Sciatic nerve (tissue), 2 donors: ENCODE measurements around the gene LRFN5. TPM values are rescaled to one million over a fixed set of nuclear protein-coding genes. Genes with fewer than 3 reads are reported as not detected.
A peak's percentile ranks its signal among the peaks of the same experiment; 100 is the strongest.
"Not testable (repeated sequence)": the region's sequence is repeated elsewhere in the genome, so short reads cannot be mapped to it uniquely, and the experiment has no call there.

Source experiments
- ATAC-seq: fragments of 200-7000 bp; cut with Tn5 transposase; one replicate; pipeline ENCODE4 v1.9.1; 2020; ENCODE audit warnings: mild to moderate bottlenecking, moderate library complexity
- DNase-seq: peaks from one replicate; pipeline ENCODE4 v3.0.0-alpha.2; 2020; ENCODE audit warnings: low spot score
- intact Hi-C: fragments of 100-400 bp; cut with DNase I; formaldehyde crosslinking; loops from one replicate; pipeline ENCODE4 v1.14.2; 2022
- total RNA-seq: library from RNA; stranded (reverse); fragmentation: NEBNext Ultra II Directional; extraction: Animal tissue kit (Norgen Biotek cat#: 25700); gene quantifications from one replicate; pipeline ENCODE4 v1.2.1, GENCODE V29; 2021
- donor health status: DM: no; HTN: no; CAD: no.
- donor health status: DM: no; HTN: no; CAD: no.

Gene LRFN5
- total RNA-seq, result 10.9 TPM

GRCh38 chr14:41606532-41607303 lies at the start of gene LRFN5:
Gene LRFN5 (plus strand): TSS chr14:41606876.
- intact Hi-C loops, result no loop called here
- peak; percentile 80 for DNase-seq
- peak; percentile 54 for ATAC-seq

DNA sequence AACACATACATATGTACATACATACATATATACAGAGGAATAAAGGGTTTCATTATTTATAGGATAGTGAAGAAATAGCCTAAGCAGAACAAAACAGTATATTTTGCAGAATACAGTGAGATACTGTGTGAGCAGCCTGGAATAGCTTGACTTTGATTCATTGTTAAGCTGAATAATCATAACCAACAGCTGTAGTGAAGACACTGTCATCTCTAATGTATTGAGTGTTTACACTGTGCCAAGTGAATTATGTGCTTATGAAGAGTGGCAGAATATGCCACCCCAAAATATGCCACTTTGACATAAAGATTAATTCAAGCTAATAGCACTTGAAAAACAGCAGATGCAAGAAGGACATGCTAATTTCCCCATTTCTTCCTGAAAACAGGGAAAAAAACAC lies 48.2 kb upstream of the LRFN5 start:
- intact Hi-C loops, result no loop called here
- ATAC-seq (no peak), DNase-seq (no peak)

DNA sequence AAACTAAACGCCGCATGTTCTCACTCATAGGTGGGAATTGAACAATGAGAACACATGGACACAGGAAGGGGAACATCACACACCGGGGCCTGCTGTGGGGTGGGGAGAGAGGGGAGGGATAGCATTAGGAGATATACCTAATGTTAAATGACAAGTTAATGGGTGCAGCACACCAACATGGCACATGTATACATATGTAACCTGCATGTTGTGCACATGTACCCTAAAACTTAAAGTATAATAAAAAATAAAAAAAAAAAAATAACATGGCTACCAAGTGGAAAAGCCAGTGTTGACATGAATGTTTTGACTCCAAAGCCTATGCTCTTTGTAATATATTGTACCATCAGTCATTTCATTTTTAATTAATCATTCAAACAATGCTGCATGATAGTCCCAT lies 39.8 kb upstream of the LRFN5 start:
- ATAC-seq, DNase-seq, intact Hi-C loops: not testable (repeated sequence)

DNA sequence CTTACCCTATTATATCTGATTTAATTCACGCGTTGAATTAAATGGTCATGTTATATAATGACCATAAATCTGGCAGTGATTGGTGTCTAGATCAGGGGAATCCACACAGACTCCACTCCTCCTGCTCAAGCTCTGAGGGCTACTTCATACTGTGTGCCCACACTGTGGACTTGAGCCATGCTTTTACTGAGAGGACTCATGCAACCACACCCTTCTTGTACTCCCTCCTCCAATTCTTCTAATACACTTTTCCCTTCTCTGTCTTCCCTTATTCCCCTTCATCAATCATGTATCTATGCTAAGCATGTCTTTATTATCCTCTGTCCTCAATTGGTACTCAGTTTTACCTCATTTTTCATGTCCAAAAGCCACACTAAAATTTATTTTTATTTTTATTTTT lies 37.7 kb upstream of the LRFN5 start:
- DNase-seq (no peak), ATAC-seq (no peak)
- intact Hi-C loops, result no loop called here

- intact Hi-C loops, result no loop called here
- no peak for ATAC-seq
- DNase-seq, result no peak
These were observed 36.1 kb upstream of the LRFN5 start for GRCh38 chr14:41570415-41571155.

DNA sequence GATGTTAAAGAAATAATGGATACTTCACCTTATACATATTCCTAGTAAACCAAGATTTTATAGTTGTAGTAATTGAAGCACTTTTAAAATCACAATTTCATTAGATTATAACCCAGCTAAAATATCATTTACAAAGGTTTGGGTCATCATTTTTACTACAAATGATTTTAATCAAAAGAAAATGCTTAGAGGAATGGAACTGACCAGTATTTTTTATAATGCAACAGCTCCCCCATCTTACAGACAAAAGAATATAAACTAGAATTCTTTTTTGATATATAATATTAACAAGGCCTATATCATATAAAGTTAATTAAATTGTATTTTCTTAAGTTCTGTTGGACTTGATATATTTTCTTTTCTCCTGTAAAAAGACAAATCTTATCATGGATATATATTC lies 20.4 kb upstream of the LRFN5 start:
- no peak for DNase-seq
- intact Hi-C loops, result no loop called here
- no peak for ATAC-seq

DNA sequence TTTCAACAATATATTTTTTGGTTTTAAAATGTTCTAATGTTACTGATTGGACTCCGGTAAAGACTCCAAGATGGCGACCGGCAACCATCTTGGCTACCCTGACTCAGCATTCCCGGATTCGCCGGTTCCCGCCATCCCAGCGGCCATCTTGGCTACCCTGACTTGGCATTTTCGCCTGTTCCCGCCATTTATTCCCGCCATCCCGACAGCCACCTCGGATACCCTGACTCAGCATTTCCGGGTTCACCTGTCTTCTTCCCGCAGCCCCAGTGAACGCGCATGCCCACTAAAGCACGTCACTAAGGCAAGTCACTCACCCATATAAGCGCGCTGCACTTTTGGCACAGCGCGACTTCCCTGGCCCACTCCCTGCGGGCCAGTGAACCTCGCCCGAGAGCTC lies 9.0 kb upstream of the LRFN5 start:
- intact Hi-C loops, result no loop called here
- DNase-seq, result peak; percentile 54
- ATAC-seq, result no peak

DNA sequence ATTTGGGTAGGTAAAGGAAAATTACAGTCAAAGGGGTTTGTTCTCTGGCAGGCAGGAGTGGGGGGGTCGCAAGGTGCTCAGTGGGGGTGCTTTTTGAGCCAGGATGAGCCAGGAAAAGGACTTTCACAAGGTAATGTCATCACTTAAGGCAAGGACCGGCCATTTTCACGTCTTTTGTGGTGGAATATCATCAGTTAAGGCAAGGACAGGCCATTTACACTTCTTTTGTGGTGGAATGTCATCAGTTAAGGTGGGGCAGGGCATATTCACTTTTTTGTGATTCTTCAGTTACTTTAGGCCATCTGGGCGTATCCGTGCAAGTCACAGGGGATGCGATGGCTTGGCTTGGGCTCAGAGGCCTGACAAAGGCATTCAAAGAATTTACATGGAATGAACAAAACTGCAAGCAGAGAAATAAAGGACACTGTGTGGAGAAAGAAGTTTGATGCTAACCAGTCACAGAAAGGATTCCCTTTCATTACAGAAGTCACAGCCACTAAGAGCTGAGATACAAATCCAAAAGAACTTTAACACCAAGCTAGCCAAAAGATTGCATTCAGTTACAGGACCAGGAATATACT lies 6.8 kb upstream of the LRFN5 start:
- intact Hi-C loops, result not testable (repeated sequence)
- ATAC-seq, result peak; percentile 62

GRCh38 chr14:41604721-41605531 lies 1.8 kb upstream of the LRFN5 start:
- peak; percentile 69 for DNase-seq
- intact Hi-C loops, result no loop called here
- peak; percentile 78 for ATAC-seq

More for the DNA sequence above, 6.8 kb upstream of the LRFN5 start:
- DNase-seq, result not testable (repeated sequence)

GRCh38 chr14:41605550-41606281 lies 960 bp upstream of the LRFN5 start:
- ATAC-seq, result peak; percentile 33

DNA sequence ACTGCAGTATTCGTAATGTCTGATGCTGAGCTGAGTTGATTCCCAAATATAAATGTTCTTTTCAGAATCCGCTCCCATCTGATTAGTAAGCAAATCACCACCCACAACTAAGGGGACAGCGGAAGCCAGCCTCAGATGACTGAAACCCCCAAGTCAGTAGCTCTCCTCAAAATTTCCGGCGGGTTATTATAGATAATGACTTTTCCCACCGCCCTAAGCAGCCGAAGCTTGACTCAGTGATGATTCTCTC lies 469 bp upstream of the LRFN5 start:
- intact Hi-C loops, result no loop called here
- DNase-seq (no peak), ATAC-seq (no peak)

More at GRCh38 chr14:41605550-41606281, 960 bp upstream of the LRFN5 start:
- peak; percentile 55 for DNase-seq
- intact Hi-C loops, result no loop called here

GRCh38 chr14:41607304-41607775 lies 664 bp downstream of the LRFN5 start:
- DNase-seq (peak; percentile 56), ATAC-seq (no peak)
- intact Hi-C loops, result no loop called here

GRCh38 chr14:41607966-41608663 lies 1.4 kb downstream of the LRFN5 start:
- intact Hi-C loops, result no loop called here

DNA sequence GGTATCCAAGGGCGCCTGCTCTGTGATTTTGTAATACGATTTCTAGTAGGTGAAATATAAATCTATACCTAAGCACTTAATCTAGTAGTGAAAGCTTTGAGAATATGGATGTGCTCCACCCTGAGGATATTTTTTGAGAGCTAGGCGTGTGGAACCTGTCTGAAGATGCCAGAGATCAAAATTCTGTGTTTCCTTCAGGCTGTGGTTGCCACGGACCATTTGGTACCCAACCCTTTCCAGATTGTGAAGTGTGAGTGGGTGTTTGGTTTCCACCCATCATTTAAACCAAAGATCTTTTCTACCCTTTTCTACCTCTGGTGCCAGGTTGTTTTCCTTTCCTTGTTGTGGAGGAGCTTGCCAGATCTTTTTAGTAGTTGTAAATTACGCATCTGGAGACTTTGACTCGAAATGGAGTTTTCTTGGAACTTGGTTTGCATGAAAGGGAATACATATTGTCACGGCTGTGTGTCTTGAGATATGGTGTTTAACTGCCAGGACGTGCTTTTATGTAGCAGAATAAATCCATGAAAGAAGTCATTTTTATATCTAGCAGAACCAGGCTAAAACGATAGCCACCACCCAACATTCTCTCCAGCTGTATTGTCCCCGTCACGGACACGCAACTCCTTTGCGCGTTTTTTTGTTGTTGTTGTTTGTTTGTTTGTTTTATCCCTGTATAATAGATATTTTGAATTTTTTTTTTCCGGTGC lies 2.2 kb downstream of the LRFN5 start:
- intact Hi-C loops, result no loop called here
- ATAC-seq (no peak), DNase-seq (no peak)

More at GRCh38 chr14:41607966-41608663, 1.4 kb downstream of the LRFN5 start:
- peak; percentile 6 for ATAC-seq
- DNase-seq, result peak; percentile 57

- DNase-seq, result peak; percentile 79
- intact Hi-C loops, result no loop called here
- ATAC-seq, result peak; percentile 83
These were observed 3.1 kb downstream of the LRFN5 start for GRCh38 chr14:41609704-41610183.

DNA sequence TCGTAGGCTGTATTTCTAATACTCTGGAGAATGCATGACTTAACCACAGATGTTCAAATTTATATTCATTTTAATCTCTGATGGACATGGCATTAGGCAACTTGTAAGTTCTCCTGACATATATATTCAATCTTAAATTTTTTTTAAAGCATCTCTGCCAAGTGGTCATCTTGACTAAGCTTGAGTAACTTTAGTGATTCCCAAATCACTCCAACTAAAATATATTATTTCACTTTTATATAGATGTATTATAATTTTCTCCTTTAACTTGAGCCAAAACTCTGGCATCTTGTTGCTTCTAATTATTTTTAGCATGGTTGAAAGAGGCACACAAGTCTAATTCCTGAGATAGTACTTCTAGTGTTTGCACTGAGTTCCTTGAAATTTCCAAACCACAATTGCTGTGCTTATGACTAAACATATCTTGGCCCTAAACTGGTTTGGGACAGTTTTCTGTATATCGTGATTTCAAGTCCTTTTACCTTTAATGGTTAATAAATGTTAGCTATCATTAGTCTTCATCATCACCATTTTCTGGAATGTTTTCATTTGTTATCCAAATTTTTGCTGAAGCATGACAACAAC lies 8.4 kb downstream of the LRFN5 start:
- ATAC-seq, result no peak
- DNase-seq, result no peak
- intact Hi-C loops, result no loop called here

GRCh38 chr14:41623736-41624135 lies 17.1 kb downstream of the LRFN5 start:
- ATAC-seq, result no peak
- intact Hi-C loops, result no loop called here

More at GRCh38 chr14:41623736-41624135, 17.1 kb downstream of the LRFN5 start:
- DNase-seq, result no peak
